Calu3 (cell line): Measurements from ENCODE around the gene PDE1C. TPM values are rescaled to one million over a fixed set of nuclear protein-coding genes. Genes with fewer than 3 reads are reported as not detected.

ENCODE experiments used
- BruUV-seq: library from RNA; stranded (reverse); fragments of 400-500 nt; replicated peaks from 2 replicates; lab custom pipeline; 2021; lab: Mats Ljungman, UMichigan
- CTCF ChIA-PET: fragments of 300-600 bp; sonication (Branson Sonifier 250); formaldehyde crosslinking; loops from one replicate; lab custom pipeline; 2022; ENCODE audit warnings: antibody characterized with exemption; lab: Charles Lee
- DNase-seq: peaks from one replicate; pipeline ENCODE4 v3.0.0; 2022
- H3K27ac Mint-ChIP-seq: one replicate; pipeline ENCODE4 v1.8.0; 2022; ENCODE audit warnings: mixed read lengths; ENCODE audit not compliant: unreplicated experiment
- H3K27me3 Mint-ChIP-seq: one replicate; pipeline ENCODE4 v1.8.0; 2022; ENCODE audit warnings: mixed read lengths; ENCODE audit not compliant: unreplicated experiment
- H3K36me3 Mint-ChIP-seq: one replicate; pipeline ENCODE4 v1.8.0; 2022; ENCODE audit warnings: mild to moderate bottlenecking, moderate library complexity, mixed read lengths; ENCODE audit not compliant: insufficient read depth, unreplicated experiment
- H3K4me1 Mint-ChIP-seq: one replicate; pipeline ENCODE4 v1.8.0; 2022; ENCODE audit warnings: mild to moderate bottlenecking, low read depth, mixed read lengths; ENCODE audit not compliant: unreplicated experiment
- H3K4me3 Mint-ChIP-seq: one replicate; pipeline ENCODE4 v1.8.0; 2022; ENCODE audit warnings: mild to moderate bottlenecking, low read depth, moderate library complexity, mixed read lengths; ENCODE audit not compliant: unreplicated experiment
- H3K9me3 Mint-ChIP-seq: one replicate; pipeline ENCODE4 v1.8.0; 2022; ENCODE audit warnings: low read depth, mixed read lengths; ENCODE audit not compliant: unreplicated experiment
- CTCF ChIP-seq: fragments of 200-600 bp; IDR thresholded peaks from one replicate; pipeline ENCODE4 v1.8.0; 2022; ENCODE audit warnings: antibody characterized with exemption; ENCODE audit not compliant: unreplicated experiment
- intact Hi-C: fragments of 100-400 bp; cut with micrococcal nuclease; formaldehyde crosslinking; loops from one replicate; pipeline ENCODE4 v1.10.0; 2022; ENCODE audit not compliant: unreplicated experiment
- total RNA-seq: library from RNA; stranded (reverse); gene quantifications from 2 replicates; pipeline ENCODE4 v1.2.3, GENCODE V29; 2022

The PDE1C gene
- total RNA-seq, 1 experiment from 2014 or later = 34.0 TPM

- Mint-ChIP-seq H3K4me1 (peaks cover 47% of the 10 kb centered on the region), H3K4me3 (no peak overlapping the region), H3K27me3 (no peaks in the 10 kb centered on the region), H3K9me3 (peaks cover 3% of the 10 kb centered on the region), H3K36me3 (no peaks in the 10 kb centered on the region), H3K27ac (no peak overlapping the region)
- no peak for DNase-seq
- TF ChIP-seq CTCF = no peak
- CTCF ChIA-PET = no interaction called here
- intact Hi-C loops = no loop called here
- no TSS peak for BruUV-seq
These were observed 78.8 kb downstream of the PDE1C start for GRCh38 chr7:31991406-31991805.

- no TSS peak for BruUV-seq
- no peak for TF ChIP-seq CTCF
- Mint-ChIP-seq H3K27ac (no peak overlapping the region), H3K27me3 (no peaks in the 10 kb centered on the region), H3K9me3 (peaks cover 4% of the 10 kb centered on the region), H3K4me3 (no peak overlapping the region), H3K36me3 (no peaks in the 10 kb centered on the region), H3K4me1 (peaks cover 33% of the 10 kb centered on the region)
- DNase-seq = no peak
- intact Hi-C loops = no loop called here
- CTCF ChIA-PET = interaction anchor here (1.0 to 1.1 kb wide), 2 partner anchors 16 to 60 kb away, joined by 3 to 4 read pairs; no protein-coding TSS in a partner anchor
These were observed 83.2 kb downstream of the PDE1C start for GRCh38 chr7:31986878-31987518.

GRCh38 chr7:31982962-31983361 lies 87.2 kb downstream of the PDE1C start:
- H3K4me3 Mint-ChIP-seq = no peak overlapping the region

GRCh38 chr7:31981874-31982390 lies 88.3 kb downstream of the PDE1C start:
- H3K27me3 Mint-ChIP-seq = no peaks in the 10 kb centered on the region
- intact Hi-C loops = no loop called here
- TF ChIP-seq CTCF = no peak
- no peak overlapping the region for H3K27ac Mint-ChIP-seq
- no peaks in the 10 kb centered on the region for H3K36me3 Mint-ChIP-seq
- CTCF ChIA-PET = no interaction called here
- DNase-seq = no peak
- BruUV-seq = no TSS peak
- peaks cover 6% of the 10 kb centered on the region for H3K9me3 Mint-ChIP-seq
- no peak overlapping the region for H3K4me3 Mint-ChIP-seq
- peaks cover 26% of the 10 kb centered on the region for H3K4me1 Mint-ChIP-seq

More at GRCh38 chr7:31982962-31983361, 87.2 kb downstream of the PDE1C start:
- Mint-ChIP-seq H3K9me3 (peaks cover 5% of the 10 kb centered on the region), H3K36me3 (no peaks in the 10 kb centered on the region), H3K4me1 (peaks cover 26% of the 10 kb centered on the region), H3K27ac (no peak overlapping the region), H3K27me3 (no peaks in the 10 kb centered on the region)
- TF ChIP-seq CTCF = no peak
- intact Hi-C loops = no loop called here
- no TSS peak for BruUV-seq
- CTCF ChIA-PET = no interaction called here
- no peak for DNase-seq
